Panc1 (cell line): ENCODE results near the gene OR8K5. TPM values are rescaled to one million over a fixed set of nuclear protein-coding genes. Genes with fewer than 3 reads are reported as not detected.

Experiments used
- ATAC-seq: fragments of 200-7000 bp; cut with Tn5 transposase; 2 replicates; pipeline ENCODE4 v1.9.1; 2020; ENCODE audit warnings: mild to moderate bottlenecking, moderate library complexity
- BruUV-seq: library from RNA; stranded (reverse); fragments of 400-500 nt; replicated peaks from 2 replicates; lab custom pipeline; 2021; lab: Mats Ljungman, UMichigan
- CTCF ChIA-PET: fragments of 300-600 bp; sonication (Branson Sonifier 250); formaldehyde crosslinking; loops from one replicate; lab custom pipeline; 2022; ENCODE audit warnings: antibody characterized with exemption; lab: Charles Lee
- POLR2A ChIA-PET: fragments of 300-600 bp; sonication (Branson Sonifier 250); formaldehyde crosslinking; loops from one replicate; lab custom pipeline; 2022; ENCODE audit warnings: antibody characterized with exemption; lab: Charles Lee
- DNase-seq: peaks from one replicate; pipeline ENCODE4 v3.0.0-alpha.2; 2010; ENCODE audit warnings: low read depth, low spot score
- H3K27ac ChIP-seq: 2 replicates; pipeline ENCODE4 v1.5.1; 2011; ENCODE audit warnings: mild to moderate bottlenecking, low read length, inconsistent platforms
- H3K27me3 ChIP-seq: fragments of 200-500 bp; sonication (Bioruptor generic); 2 replicates; pipeline ENCODE4 v1.6.0; 2014; ENCODE audit warnings: low read length, inconsistent platforms; ENCODE audit not compliant: control insufficient read depth, insufficient read depth
- H3K36me3 ChIP-seq: fragments of 200-500 bp; sonication (Bioruptor generic); 2 replicates; pipeline ENCODE4 v1.5.1; 2014; ENCODE audit warnings: inconsistent platforms, mild to moderate bottlenecking, low read length, moderate library complexity; ENCODE audit not compliant: control insufficient read depth, insufficient read depth
- H3K4me1 ChIP-seq: 2 replicates; pipeline ENCODE4 v1.5.1; 2011; ENCODE audit warnings: inconsistent platforms, mild to moderate bottlenecking, low read length, moderate library complexity; ENCODE audit not compliant: control insufficient read depth, insufficient read depth
- H3K4me3 ChIP-seq, 2 experiments: 2 replicates each; pipeline ENCODE4 v1.5.1; 2011 to 2012; ENCODE audit warnings: low read depth in 2 of 2, low read length in 2 of 2, mild to moderate bottlenecking in 2 of 2, inconsistent platforms in 1 of 2, moderate library complexity in 1 of 2
- H3K9me3 ChIP-seq: fragments of 200-500 bp; sonication (Bioruptor generic); 2 replicates; pipeline ENCODE4 v1.5.1; 2014; ENCODE audit warnings: low read depth, mild to moderate bottlenecking, inconsistent platforms, low read length, moderate library complexity; ENCODE audit not compliant: control insufficient read depth, insufficient read depth
- POLR2AphosphoS5 ChIP-seq: IDR thresholded peaks from 2 replicates; pipeline ENCODE4 v1.6.1; 2012; ENCODE audit warnings: mild to moderate bottlenecking, low read depth, low read length, moderate library complexity
- SIN3A ChIP-seq: IDR thresholded peaks from 2 replicates; pipeline ENCODE4 v1.6.1; 2012; ENCODE audit warnings: low read depth, mild to moderate bottlenecking, low read length, moderate library complexity, borderline replicate concordance; ENCODE audit not compliant: insufficient read depth
- TCF7L2 ChIP-seq: IDR thresholded peaks from 2 replicates; pipeline ENCODE4 v1.6.1; 2011; ENCODE audit warnings: mild to moderate bottlenecking, low read depth, low read length, inconsistent platforms
- in situ Hi-C: cut with HindIII; loops from 2 replicates; pipeline ENCODE4 v1.10.0; 2016; ENCODE audit warnings: low sequenced_read_pairs, low pct_unique_long_range_greater_than_20kb
- intact Hi-C: fragments of 100-400 bp; cut with micrococcal nuclease; formaldehyde crosslinking; loops from one replicate; pipeline ENCODE4 v1.10.0; 2022; ENCODE audit not compliant: unreplicated experiment
- total RNA-seq: library from RNA; stranded (reverse); gene quantifications from one replicate; pipeline ENCODE4 v1.2.1, GENCODE V29; 2021; ENCODE audit not compliant: unreplicated experiment
- TF ChIP-seq, protein P1 (sequence below): fragments of 450-650 bp; IDR thresholded peaks from 2 replicates; pipeline ENCODE4 v1.5.1; 2017; ENCODE audit warnings: mild to moderate bottlenecking
- TF ChIP-seq, protein P2 (sequence below), 2 experiments: IDR thresholded peaks; 2 replicates each; pipeline ENCODE4 v1.6.1; 2011 to 2012; ENCODE audit warnings: low read depth in 2 of 2, control low read depth in 1 of 2, low read length in 1 of 2, mild to moderate bottlenecking in 1 of 2, moderate library complexity in 1 of 2; ENCODE audit not compliant: insufficient read depth in 1 of 2

OR8K5 gene
- total RNA-seq, 1 experiment from 2014 or later: not detected

DNA sequence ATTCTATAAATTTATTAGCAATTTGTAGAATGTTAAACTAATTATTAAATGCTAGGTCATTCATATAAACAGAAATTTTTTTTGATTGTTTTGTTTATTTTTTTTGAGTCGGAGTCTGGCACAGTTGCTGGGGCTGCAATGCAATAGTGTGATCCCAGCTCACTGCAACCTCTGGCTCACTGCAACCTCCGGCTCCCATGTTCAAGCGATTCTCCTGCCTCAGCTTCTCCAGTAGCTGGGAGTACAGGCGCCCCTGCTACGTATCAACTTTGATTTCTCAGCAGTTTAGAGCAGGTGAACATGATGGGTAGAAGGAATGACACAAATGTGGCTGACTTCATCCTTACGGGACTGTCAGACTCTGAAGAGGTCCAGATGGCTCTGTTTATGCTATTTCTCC lies 38.0 kb downstream of the OR8K5 start, which contains the start of gene OR8H3:
Gene OR8H3 (plus strand): TSS at position 301 of the 400 bp plus-strand sequence. CDS start 0 bp downstream, at position 301.
- in situ Hi-C loops: no loop called here
- POLR2A ChIA-PET: no interaction called here
- H3K9me3 ChIP-seq: no peaks in the 10 kb centered on the region
- DNase-seq (no peak), ATAC-seq (no peak)
- intact Hi-C loops: no loop called here
- no TSS peak for BruUV-seq
- no peaks in the 10 kb centered on the region for H3K27me3 ChIP-seq
- TF ChIP-seq SIN3A: no peak
- no peak for TF ChIP-seq TCF7L2
- TF ChIP-seq, protein P1, sequence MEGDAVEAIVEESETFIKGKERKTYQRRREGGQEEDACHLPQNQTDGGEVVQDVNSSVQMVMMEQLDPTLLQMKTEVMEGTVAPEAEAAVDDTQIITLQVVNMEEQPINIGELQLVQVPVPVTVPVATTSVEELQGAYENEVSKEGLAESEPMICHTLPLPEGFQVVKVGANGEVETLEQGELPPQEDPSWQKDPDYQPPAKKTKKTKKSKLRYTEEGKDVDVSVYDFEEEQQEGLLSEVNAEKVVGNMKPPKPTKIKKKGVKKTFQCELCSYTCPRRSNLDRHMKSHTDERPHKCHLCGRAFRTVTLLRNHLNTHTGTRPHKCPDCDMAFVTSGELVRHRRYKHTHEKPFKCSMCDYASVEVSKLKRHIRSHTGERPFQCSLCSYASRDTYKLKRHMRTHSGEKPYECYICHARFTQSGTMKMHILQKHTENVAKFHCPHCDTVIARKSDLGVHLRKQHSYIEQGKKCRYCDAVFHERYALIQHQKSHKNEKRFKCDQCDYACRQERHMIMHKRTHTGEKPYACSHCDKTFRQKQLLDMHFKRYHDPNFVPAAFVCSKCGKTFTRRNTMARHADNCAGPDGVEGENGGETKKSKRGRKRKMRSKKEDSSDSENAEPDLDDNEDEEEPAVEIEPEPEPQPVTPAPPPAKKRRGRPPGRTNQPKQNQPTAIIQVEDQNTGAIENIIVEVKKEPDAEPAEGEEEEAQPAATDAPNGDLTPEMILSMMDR: no peak
- TF ChIP-seq, protein P2, sequence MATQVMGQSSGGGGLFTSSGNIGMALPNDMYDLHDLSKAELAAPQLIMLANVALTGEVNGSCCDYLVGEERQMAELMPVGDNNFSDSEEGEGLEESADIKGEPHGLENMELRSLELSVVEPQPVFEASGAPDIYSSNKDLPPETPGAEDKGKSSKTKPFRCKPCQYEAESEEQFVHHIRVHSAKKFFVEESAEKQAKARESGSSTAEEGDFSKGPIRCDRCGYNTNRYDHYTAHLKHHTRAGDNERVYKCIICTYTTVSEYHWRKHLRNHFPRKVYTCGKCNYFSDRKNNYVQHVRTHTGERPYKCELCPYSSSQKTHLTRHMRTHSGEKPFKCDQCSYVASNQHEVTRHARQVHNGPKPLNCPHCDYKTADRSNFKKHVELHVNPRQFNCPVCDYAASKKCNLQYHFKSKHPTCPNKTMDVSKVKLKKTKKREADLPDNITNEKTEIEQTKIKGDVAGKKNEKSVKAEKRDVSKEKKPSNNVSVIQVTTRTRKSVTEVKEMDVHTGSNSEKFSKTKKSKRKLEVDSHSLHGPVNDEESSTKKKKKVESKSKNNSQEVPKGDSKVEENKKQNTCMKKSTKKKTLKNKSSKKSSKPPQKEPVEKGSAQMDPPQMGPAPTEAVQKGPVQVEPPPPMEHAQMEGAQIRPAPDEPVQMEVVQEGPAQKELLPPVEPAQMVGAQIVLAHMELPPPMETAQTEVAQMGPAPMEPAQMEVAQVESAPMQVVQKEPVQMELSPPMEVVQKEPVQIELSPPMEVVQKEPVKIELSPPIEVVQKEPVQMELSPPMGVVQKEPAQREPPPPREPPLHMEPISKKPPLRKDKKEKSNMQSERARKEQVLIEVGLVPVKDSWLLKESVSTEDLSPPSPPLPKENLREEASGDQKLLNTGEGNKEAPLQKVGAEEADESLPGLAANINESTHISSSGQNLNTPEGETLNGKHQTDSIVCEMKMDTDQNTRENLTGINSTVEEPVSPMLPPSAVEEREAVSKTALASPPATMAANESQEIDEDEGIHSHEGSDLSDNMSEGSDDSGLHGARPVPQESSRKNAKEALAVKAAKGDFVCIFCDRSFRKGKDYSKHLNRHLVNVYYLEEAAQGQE (IDR thresholded peaks at IDR 0.05; ENCODE audit: insufficient read depth in 1 of 2, low read depth in 2 of 2, low read length in 1 of 2): no peak
- TF ChIP-seq POLR2AphosphoS5: no peak
- CTCF ChIA-PET: no interaction called here
- H3K36me3 ChIP-seq: no peaks in the 10 kb centered on the region
- no peak within 1 kb of the TSS for H3K4me3 ChIP-seq
- H3K4me1 ChIP-seq: no peaks in the 10 kb centered on the region
- H3K27ac ChIP-seq: no peak within 1 kb of the TSS

Other genes starting within 250 kb of the OR8K5 start
- gene OR5W2, start 245.7 kb downstream of the OR8K5 start, total RNA-seq: not detected
- gene OR5I1, start 223.9 kb downstream of the OR8K5 start, total RNA-seq: not detected
- gene OR10AG1, start 190.4 kb downstream of the OR8K5 start, total RNA-seq: not detected
- not detected for gene OR5F1, start 165.7 kb downstream of the OR8K5 start, total RNA-seq
- not detected for gene OR5AS1, start 132.7 kb downstream of the OR8K5 start, total RNA-seq
- gene OR8I2, start 67.0 kb downstream of the OR8K5 start, total RNA-seq: not detected
- gene OR8H2, start 56.6 kb downstream of the OR8K5 start, total RNA-seq: not detected
- gene OR8H3, start 37.9 kb downstream of the OR8K5 start, total RNA-seq: not detected
- gene OR8J3, start 20.1 kb downstream of the OR8K5 start, total RNA-seq: not detected
- gene OR5J2, start 16.3 kb upstream of the OR8K5 start, total RNA-seq: not detected
- not detected for gene OR5T2, start 73.9 kb upstream of the OR8K5 start, total RNA-seq
- gene OR5T3, start 91.9 kb upstream of the OR8K5 start, total RNA-seq: not detected
- gene OR5T1, start 113.8 kb upstream of the OR8K5 start, total RNA-seq: not detected
- gene OR8H1, start 131.9 kb upstream of the OR8K5 start, total RNA-seq: not detected
- gene OR8K3, start 154.8 kb upstream of the OR8K5 start, total RNA-seq: not detected
- not detected for gene OR8K1, start 185.7 kb upstream of the OR8K5 start, total RNA-seq
- not detected for gene OR8J1, start 194.0 kb upstream of the OR8K5 start, total RNA-seq
- not detected for gene OR8U1, start 215.3 kb upstream of the OR8K5 start, total RNA-seq